Measurements from ENCODE around the gene RAB25.

RAB25 gene

GRCh38 chr1:156076609-156077429 is 15.9 kb downstream of the RAB25 start:
- FAIRE-seq (peak; percentile 53), DNase-seq (ENCODE audit: extremely low spot score, insufficient read length, low read depth) (peak; percentile 82)

- no peak for DNase-seq (ENCODE audit: extremely low spot score, insufficient read length, low read depth)
- FAIRE-seq: no peak
Measured at GRCh38 chr1:156077430-156077760, 16.4 kb downstream of the RAB25 start.

GRCh38 chr1:156078728-156079127 is 17.8 kb downstream of the RAB25 start:
- FAIRE-seq: no peak
- DNase-seq (ENCODE audit: extremely low spot score, insufficient read length, low read depth): no peak

GRCh38 chr1:156079762-156080161 is 18.8 kb downstream of the RAB25 start:
- FAIRE-seq (no peak), DNase-seq (ENCODE audit: extremely low spot score, insufficient read length, low read depth) (no peak)

- DNase-seq (ENCODE audit: extremely low spot score, insufficient read length, low read depth) (no peak), FAIRE-seq (no peak)
Measured at GRCh38 chr1:156080241-156080862, 19.4 kb downstream of the RAB25 start.

- no peak for FAIRE-seq
- DNase-seq (ENCODE audit: extremely low spot score, insufficient read length, low read depth): no peak
Measured at GRCh38 chr1:156080863-156081179, 19.9 kb downstream of the RAB25 start.

- FAIRE-seq (no peak), DNase-seq (ENCODE audit: extremely low spot score, insufficient read length, low read depth) (no peak)
Measured at GRCh38 chr1:156081180-156081916, 20.4 kb downstream of the RAB25 start.

- DNase-seq (ENCODE audit: extremely low spot score, insufficient read length, low read depth) (no peak), FAIRE-seq (no peak)
Measured at GRCh38 chr1:156081917-156082308, 21.0 kb downstream of the RAB25 start.

GRCh38 chr1:156082309-156083091 is 21.5 kb downstream of the RAB25 start, which contains the start of gene MEX3A:
Gene MEX3A (minus strand): TSS chr1:156082465. CDS start chr1:156081998, 467 bp downstream.
- DNase-seq (ENCODE audit: extremely low spot score, insufficient read length, low read depth) (no peak), FAIRE-seq (peak; percentile 73)

GRCh38 chr1:156083800-156084790 is 23.1 kb downstream of the RAB25 start:
- FAIRE-seq (no peak), DNase-seq (ENCODE audit: extremely low spot score, insufficient read length, low read depth) (no peak)

GRCh38 chr1:156086256-156086662 is 25.3 kb downstream of the RAB25 start:
- no peak for DNase-seq (ENCODE audit: extremely low spot score, insufficient read length, low read depth)

GRCh38 chr1:156089704-156090103 is 28.7 kb downstream of the RAB25 start:
- DNase-seq (ENCODE audit: extremely low spot score, insufficient read length, low read depth) (no peak), FAIRE-seq (no peak)

More at GRCh38 chr1:156086256-156086662, 25.3 kb downstream of the RAB25 start:
- FAIRE-seq: no peak

GRCh38 chr1:156090138-156090839 is 29.3 kb downstream of the RAB25 start:
- no peak for FAIRE-seq
- no peak for DNase-seq (ENCODE audit: extremely low spot score, insufficient read length, low read depth)

- FAIRE-seq (peak; percentile 87), DNase-seq (ENCODE audit: extremely low spot score, insufficient read length, low read depth) (peak; percentile 61)
Measured at GRCh38 chr1:156090840-156091188, 29.9 kb downstream of the RAB25 start.

GRCh38 chr1:156091610-156092009 is 30.6 kb downstream of the RAB25 start:
- FAIRE-seq (no peak), DNase-seq (ENCODE audit: extremely low spot score, insufficient read length, low read depth) (no peak)

- peak; percentile 48 for FAIRE-seq
- no peak for DNase-seq (ENCODE audit: extremely low spot score, insufficient read length, low read depth)
Measured at GRCh38 chr1:156095906-156096508, 35.0 kb downstream of the RAB25 start.

GRCh38 chr1:156096640-156097391 is 35.9 kb downstream of the RAB25 start:
- peak; percentile 77 for DNase-seq (ENCODE audit: extremely low spot score, insufficient read length, low read depth)
- FAIRE-seq: peak; percentile 92

Data from GM18507 (cell line).